Measurements from ENCODE around the gene SIGLEC1. TPM values are rescaled to one million over a fixed set of nuclear protein-coding genes. Genes with fewer than 3 reads are reported as not detected.

SIGLEC1 gene
- total and polyA plus RNA-seq, 2 donors (not counting 1 experiment from before 2014, with no cell fraction given) = 0.06 to 0.15 TPM

DNA sequence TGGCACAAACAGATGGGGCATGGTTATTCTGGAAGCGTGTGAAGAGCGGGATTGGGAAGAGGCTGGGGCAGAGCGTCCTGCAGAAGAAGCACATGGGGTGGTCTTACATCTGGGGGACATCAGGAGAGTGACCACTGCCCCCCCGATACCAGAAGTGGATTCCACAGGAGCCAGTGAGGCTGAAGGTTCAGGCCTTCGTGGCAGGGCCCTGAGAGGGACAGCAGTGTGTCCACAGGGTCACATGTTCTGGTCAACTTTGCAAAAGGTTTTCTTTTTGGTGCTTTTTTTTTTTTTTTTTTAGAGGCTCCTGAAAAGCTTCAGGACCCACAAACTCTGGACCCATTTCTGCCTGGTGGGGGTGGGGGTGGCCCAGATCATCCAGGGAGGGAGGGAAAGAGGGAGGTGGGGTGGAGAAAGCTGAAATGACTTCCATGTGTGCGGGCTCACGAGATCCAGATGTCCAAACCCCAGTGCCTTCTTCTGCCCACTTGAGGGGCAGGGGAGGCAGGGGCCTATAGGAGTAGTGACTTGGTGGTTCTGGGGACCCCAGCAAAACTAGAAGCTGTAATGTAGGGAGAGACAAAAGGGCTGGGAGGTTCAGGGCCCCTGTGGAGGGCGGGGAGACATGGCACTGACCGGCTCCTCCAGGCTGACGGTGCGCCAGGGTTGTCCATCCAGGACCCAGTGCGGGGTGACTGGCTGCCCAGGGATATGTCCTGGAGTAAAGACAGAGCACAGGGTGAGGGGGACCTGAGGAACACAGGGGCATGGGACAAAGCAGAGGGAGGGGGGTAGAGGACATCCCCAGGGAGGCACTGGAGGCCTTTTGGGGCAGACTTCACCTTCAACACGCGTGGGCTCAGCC, 33.3 kb downstream of the SIGLEC1 start:
- intact Hi-C loops (cut with micrococcal nuclease) = loop anchor here (5.0 kb wide), 1 partner anchor 913 kb away; no protein-coding TSS in a partner anchor
- Histone ChIP-seq H2AFZ (ENCODE audit: insufficient read depth, low read depth, low read length, poor library complexity, severe bottlenecking) (no peak overlapping the region), H3K4me2 (replicated peaks; ENCODE audit: low read depth, low read length, poor library complexity, severe bottlenecking) (no peak overlapping the region), H3K27ac (ENCODE audit: low read length in 2 of 2) (no peak overlapping the region), H3K4me3 (ENCODE audit: control extremely low read depth in 1 of 5, extremely low read depth in 1 of 5, insufficient read depth in 1 of 5, low read depth in 2 of 5, low read length in 4 of 5) (no peak overlapping the region), H3K4me1 (ENCODE audit: control insufficient read depth in 2 of 2, insufficient read depth in 2 of 2, low read length in 2 of 2) (peaks cover 0 to 7% of the 10 kb centered on the region in 2 donors), H3K79me2 (ENCODE audit: control insufficient read depth, insufficient read depth, low read length) (no peaks in the 10 kb centered on the region), H4K20me1 (ENCODE audit: control insufficient read depth, insufficient read depth, low read length, poor library complexity, severe bottlenecking) (no peaks in the 10 kb centered on the region), H3K36me3 (replicated peaks in 1 of 2; ENCODE audit: control extremely low read depth in 1 of 2, control insufficient read depth in 1 of 2, extremely low read depth in 1 of 2, insufficient read depth in 2 of 2, low read length in 1 of 2) (no peaks in the 10 kb centered on the region), H3K27me3 (replicated peaks in 1 of 4; ENCODE audit: control extremely low read depth in 1 of 4, control insufficient read depth in 3 of 4, insufficient read depth in 4 of 4, low read length in 3 of 4) (peaks cover 0 to 38% (median 6%) of the 10 kb centered on the region in 4 experiments), H3K9me3 (ENCODE audit: control extremely low read depth in 1 of 3, control insufficient read depth in 2 of 3, insufficient read depth in 1 of 3, low read length in 2 of 3) (no peaks in the 10 kb centered on the region), H3K9ac (ENCODE audit: low read length) (no peak overlapping the region)
- CTCF ChIA-PET = interaction anchor here (0.6 to 3.6 kb wide), 4 partner anchors 89 to 1508 kb away, joined by 3 to 17 read pairs (median 4); partner anchors contain the start of gene ADISSP
- Mint-ChIP-seq H3K9me3 (ENCODE audit: insufficient read depth) (no peaks in the 10 kb centered on the region), H3K4me3 (no peak overlapping the region), H3K27ac (no peak overlapping the region), H3K27me3 (peaks cover 59% of the 10 kb centered on the region), H3K4me1 (peaks cover 5% of the 10 kb centered on the region)
- no peak for DNase-seq
- ATAC-seq (ENCODE audit: low read depth) = no peak
- POLR2A ChIA-PET = no interaction called here
- 89% methylated on average over 13 of the region's 14 CpGs for WGBS (ENCODE audit: insufficient coverage)
- TF ChIP-seq, protein P1, sequence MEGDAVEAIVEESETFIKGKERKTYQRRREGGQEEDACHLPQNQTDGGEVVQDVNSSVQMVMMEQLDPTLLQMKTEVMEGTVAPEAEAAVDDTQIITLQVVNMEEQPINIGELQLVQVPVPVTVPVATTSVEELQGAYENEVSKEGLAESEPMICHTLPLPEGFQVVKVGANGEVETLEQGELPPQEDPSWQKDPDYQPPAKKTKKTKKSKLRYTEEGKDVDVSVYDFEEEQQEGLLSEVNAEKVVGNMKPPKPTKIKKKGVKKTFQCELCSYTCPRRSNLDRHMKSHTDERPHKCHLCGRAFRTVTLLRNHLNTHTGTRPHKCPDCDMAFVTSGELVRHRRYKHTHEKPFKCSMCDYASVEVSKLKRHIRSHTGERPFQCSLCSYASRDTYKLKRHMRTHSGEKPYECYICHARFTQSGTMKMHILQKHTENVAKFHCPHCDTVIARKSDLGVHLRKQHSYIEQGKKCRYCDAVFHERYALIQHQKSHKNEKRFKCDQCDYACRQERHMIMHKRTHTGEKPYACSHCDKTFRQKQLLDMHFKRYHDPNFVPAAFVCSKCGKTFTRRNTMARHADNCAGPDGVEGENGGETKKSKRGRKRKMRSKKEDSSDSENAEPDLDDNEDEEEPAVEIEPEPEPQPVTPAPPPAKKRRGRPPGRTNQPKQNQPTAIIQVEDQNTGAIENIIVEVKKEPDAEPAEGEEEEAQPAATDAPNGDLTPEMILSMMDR (IDR thresholded peaks at IDR 0.05) = no peak
- TF ChIP-seq EZH2 (IDR thresholded peaks at IDR 0.05; ENCODE audit: borderline replicate concordance, insufficient read depth, low read depth, low read length, poor library complexity, severe bottlenecking) = no peak

DNA sequence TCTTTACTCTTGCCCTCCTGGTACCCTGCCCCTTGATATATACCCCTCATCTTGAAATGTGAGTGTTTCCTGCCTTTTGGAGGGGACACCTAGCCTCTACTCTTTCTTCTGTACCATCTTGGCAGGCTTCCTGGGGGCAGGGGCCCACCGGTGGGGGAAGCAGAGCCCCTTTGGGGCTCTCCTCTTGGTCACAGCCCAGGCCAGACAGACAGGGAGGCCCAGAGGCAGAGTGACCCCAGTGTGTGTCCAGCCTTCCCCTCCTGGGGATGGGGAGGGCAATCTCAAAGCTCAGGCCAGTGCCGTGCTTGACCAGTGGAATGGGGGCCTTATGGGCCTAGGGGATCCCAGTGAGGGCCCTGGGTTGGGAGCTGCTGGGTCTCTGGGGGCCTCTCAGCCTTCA, 34.2 kb downstream of the SIGLEC1 start:
- POLR2A ChIA-PET = no interaction called here
- no peak overlapping the region for H3K4me2 ChIP-seq (replicated peaks; ENCODE audit: low read depth, low read length, poor library complexity, severe bottlenecking)
- Mint-ChIP-seq H3K4me1 (peaks cover 5% of the 10 kb centered on the region), H3K27me3 (peaks cover 55% of the 10 kb centered on the region), H3K4me3 (no peak overlapping the region), H3K27ac (no peak overlapping the region), H3K9me3 (ENCODE audit: insufficient read depth) (no peaks in the 10 kb centered on the region)
- H3K9me3 ChIP-seq (ENCODE audit: control extremely low read depth in 1 of 3, control insufficient read depth in 2 of 3, insufficient read depth in 1 of 3, low read length in 2 of 3) = no peaks in the 10 kb centered on the region
- DNase-seq (no peak), ATAC-seq (ENCODE audit: low read depth) (no peak)
- peaks cover 0 to 38% (median 6%) of the 10 kb centered on the region in 4 experiments for H3K27me3 ChIP-seq (replicated peaks in 1 of 4; ENCODE audit: control extremely low read depth in 1 of 4, control insufficient read depth in 3 of 4, insufficient read depth in 4 of 4, low read length in 3 of 4)
- H3K36me3 ChIP-seq (replicated peaks in 1 of 2; ENCODE audit: control extremely low read depth in 1 of 2, control insufficient read depth in 1 of 2, extremely low read depth in 1 of 2, insufficient read depth in 2 of 2, low read length in 1 of 2) = no peaks in the 10 kb centered on the region
- no peaks in the 10 kb centered on the region for H3K79me2 ChIP-seq (ENCODE audit: control insufficient read depth, insufficient read depth, low read length)
- no peaks in the 10 kb centered on the region for H4K20me1 ChIP-seq (ENCODE audit: control insufficient read depth, insufficient read depth, low read length, poor library complexity, severe bottlenecking)
- H2AFZ ChIP-seq (ENCODE audit: insufficient read depth, low read depth, low read length, poor library complexity, severe bottlenecking) = no peak overlapping the region
- CTCF ChIA-PET = interaction anchor here (1.4 to 3.6 kb wide), 4 partner anchors 29 to 176 kb away, joined by 3 to 17 read pairs (median 12); partner anchors contain the start of gene ADISSP
- peaks cover 0 to 7% of the 10 kb centered on the region in 2 donors for H3K4me1 ChIP-seq (ENCODE audit: control insufficient read depth in 2 of 2, insufficient read depth in 2 of 2, low read length in 2 of 2)
- no peak overlapping the region for H3K9ac ChIP-seq (ENCODE audit: low read length)
- intact Hi-C loops (cut with micrococcal nuclease) = loop anchor here (5.0 kb wide), 1 partner anchor 914 kb away; no protein-coding TSS in a partner anchor
- 57% methylated on average over 1 of the region's 2 CpGs for WGBS (ENCODE audit: insufficient coverage)
- no peak overlapping the region for H3K4me3 ChIP-seq (ENCODE audit: control extremely low read depth in 1 of 5, extremely low read depth in 1 of 5, insufficient read depth in 1 of 5, low read depth in 2 of 5, low read length in 4 of 5)
- H3K27ac ChIP-seq (ENCODE audit: low read length in 2 of 2) = no peak overlapping the region
- TF ChIP-seq, protein P1 (IDR thresholded peaks at IDR 0.05) = no peak
- no peak for TF ChIP-seq EZH2 (IDR thresholded peaks at IDR 0.05; ENCODE audit: borderline replicate concordance, insufficient read depth, low read depth, low read length, poor library complexity, severe bottlenecking)

Data from B cell (primary cell).